ENCODE measurements around the gene IRX3.
A peak's percentile ranks its signal among the peaks of the same experiment; 100 is the strongest.

IRX3 gene

DNA sequence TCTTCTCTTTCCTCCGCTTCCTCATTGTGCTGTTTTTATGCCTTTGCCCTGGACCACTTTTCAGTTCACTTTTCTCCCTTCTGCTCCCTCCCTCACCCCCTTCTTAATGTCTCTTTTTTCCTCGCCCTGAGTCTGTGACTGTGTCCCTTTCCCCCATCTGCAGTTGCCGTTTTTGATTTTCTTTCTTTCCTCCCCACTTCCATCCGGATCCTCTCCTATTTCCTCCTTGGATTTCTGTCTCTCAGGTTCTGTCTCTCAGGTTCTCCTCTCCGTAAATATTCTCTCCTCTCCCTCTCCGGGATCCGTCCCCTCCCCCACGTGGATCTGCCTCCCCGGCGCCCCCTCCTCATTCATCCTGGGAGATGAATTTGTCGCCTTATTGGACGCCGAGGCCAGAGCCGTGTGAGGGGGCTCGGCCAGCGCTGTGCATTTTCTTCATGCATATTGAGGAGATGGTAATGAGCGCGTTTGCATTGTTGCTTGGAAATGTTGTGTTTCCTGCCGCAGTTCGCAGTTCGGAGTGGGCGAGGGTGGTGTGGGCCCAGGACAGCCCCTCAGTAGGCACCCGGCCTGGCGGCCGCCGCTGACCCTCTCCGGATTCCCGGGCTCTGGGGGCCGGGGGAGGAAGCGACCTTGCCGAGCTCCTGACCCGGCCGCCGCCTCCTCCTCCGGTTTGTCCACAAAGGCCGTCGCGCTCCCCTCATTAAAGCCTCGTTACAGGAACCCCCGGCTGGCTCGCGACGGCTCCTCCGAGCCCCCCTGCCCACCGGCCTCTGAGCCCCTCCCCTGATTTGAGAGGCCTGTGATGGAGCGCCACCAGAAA is 4.5 kb upstream of the IRX3 start:
- no peak for DNase-seq

DNA sequence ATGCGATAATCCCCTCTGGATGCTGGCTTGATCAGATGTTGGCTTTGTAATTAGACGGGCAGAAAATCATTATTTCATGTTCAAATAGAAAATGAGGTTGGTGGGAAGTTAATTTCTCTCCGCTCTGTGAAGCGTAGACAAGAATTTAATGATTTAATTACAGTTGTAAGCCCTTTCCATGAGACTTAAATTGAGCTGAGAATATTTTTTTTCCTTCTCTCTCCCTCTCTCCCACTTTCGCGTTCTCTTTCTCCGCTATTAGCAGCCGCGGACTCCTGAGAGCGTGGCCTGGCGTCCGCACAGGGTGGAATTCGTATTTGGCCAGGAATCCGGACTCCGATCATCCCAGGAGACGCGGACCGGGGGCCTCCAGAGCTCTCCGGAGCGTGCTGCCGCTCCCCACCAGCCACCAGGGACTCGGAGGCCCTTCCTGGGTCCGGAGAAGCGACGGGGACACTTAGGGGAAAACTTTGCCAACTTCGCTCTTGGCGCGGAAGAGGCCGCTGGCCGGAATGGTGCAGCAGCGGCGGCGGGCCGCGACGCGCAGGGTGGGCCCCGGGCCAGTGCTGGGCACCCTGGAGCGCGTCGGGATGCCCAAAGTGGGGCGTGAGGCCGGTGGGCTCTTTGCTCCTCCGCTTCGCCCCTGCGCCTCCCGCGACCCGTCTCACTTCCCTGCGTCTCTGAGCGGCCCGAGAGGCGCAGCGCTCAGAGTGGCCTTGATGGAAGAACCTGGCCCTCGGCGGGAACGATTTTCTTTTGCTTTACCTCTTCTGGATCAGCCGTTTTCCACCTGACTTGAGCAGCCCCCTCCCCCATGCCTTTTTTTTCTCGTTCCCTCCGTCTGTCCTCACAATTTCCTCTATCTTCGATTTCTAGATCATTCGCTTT is 3.6 kb upstream of the IRX3 start:
- DNase-seq = no peak

DNA sequence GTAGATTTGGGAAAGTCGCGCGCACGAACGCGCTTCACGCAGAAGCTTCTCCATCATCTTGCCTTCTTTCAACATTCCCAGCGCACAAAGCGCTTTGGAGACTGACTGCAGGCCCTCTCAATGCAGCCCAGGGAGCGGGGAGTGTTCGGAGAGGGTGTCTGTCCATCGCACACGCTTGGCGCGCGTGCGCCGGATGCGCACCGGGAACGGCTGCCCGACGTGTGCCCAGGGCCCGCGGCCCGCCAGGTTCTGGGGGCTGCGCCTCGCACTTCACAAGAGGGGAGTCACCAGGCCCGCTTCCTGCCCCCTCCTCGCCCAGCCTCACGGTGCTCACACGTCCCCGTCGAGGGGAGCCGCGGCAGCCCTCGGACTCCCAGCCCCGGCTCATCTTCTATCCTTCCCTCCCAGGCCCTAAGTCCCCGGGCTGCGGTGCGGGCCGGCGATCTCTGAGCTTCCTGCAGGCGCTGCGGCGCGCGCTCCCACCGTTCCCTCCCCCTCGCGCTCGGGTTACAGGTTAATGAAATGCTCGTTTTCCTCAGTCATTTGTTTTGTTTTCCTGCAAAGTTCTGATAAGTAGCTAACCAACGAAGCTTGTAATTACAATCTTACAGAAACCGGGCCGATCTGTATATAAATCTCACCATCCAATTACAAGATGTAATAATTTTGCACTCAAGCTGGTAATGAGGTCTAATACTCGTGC is 2.8 kb upstream of the IRX3 start:
- DNase-seq = no peak

GRCh38 chr16:54288835-54289241 is 2.3 kb upstream of the IRX3 start:
- no peak for DNase-seq

DNA sequence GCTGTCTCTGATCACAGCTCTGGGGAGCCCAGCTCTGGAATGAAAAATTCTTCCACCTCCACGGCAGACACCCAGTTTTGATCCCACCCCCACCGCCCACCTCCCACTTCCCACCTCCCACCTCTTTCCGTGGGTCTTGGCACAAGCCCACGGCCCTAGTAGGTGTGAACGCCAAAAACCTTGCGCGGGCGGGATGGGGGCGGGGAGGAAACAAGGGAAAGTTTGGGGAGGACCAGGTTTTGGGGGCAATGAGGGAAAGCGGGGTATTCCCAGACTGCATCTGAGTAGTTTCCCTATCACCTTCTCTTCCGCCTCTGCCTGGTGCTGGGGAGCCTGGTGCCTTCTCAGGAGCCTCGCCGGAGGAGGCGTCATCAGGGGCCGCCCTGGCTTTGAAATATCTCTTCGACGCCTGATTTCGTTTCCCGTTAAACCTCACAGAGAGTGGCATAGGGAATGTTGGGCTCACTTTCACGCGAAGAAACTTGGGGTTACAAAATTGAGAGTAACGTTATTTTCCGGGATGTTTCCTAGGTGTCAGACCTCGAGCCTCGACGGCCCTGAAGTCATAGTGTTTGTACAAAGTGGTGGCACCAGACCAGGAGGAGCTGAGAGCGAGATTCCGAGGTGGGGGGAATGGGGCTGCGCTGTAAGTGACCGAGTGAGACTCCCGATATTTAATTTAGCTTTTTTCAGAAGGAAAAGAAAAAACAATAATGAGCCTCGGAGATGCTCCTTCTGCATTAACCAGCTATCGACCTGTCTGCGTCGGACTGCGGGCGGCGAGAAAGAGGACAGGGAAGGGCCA is 1.6 kb upstream of the IRX3 start:
- DNase-seq = no peak

- DNase-seq = peak; percentile 39
Observed at GRCh38 chr16:54287131-54288029, 793 bp upstream of the IRX3 start.

DNA sequence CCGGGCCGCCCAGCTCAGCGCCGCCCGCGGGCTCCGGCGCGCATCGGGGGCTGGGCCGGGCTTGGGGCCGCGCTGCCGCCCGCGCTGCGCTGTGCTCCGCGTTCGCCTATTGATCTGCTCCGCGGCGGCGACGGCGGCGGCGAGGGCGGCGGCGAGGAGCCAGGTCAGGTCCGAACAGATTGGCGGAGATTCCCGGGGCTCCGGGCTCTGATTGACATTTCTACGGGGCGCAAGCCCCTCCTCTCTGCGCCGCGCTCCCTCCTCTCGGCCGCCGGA is 559 bp downstream of the IRX3 start:
- peak; percentile 12 for DNase-seq

DNA sequence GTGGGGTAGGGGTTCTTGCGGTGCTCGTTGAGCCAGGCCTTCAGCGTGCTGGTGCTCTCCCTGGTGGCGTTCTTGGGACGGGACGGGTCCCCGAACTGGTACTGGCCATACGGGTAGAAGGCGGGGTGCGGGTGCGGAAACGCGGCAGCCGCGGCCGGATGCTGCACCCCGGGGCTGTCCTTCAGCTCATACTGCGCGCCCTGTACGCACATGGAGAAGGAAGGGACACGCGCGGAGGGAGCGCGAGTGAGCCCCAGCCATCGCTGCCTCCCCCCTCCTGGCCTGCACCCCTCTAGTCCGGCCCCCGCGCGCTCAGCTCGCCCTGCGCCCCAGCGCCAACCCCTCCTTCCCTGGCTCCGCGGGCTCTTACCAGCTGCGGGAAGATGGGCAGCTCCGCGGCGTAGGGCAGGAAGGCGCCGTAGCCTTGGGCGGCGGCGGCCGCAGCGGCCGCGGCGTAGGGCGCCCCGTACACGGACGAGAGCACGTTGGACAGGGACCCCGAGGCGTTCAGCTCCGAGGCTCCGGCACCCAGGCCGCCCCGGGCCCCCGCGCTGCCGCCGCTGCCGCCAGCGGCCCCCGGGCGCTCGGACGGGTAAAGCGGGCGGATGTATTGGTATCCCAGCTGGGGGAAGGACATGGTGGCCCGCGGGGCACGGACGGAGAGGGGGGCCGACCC is 1.0 kb downstream of the IRX3 start:
- DNase-seq = peak; percentile 50

DNA sequence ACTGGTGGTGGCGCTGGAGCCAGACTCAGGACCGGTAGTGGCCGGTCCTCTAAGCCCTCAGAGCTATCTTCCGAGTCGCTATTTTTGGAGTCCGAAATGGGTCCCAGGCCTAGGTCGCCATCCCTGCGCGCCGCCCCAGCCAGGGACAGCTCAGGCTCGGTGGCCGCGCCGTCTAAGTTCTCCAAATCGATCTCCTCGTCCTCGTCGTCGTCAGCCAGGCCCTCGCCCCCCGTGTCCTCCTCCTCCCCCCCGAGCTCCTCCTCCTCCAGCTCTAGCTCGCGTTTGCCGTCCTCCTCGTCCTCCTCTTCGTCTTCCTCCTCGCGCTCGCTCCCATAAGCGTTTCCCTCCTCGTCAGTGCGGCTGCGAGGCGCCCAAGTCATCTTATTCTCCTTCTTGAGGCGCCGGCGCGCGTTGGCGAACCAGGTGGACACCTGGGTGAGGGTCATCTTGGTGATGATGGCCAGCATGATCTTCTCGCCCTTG is 1.6 kb downstream of the IRX3 start:
- DNase-seq = peak; percentile 50

DNA sequence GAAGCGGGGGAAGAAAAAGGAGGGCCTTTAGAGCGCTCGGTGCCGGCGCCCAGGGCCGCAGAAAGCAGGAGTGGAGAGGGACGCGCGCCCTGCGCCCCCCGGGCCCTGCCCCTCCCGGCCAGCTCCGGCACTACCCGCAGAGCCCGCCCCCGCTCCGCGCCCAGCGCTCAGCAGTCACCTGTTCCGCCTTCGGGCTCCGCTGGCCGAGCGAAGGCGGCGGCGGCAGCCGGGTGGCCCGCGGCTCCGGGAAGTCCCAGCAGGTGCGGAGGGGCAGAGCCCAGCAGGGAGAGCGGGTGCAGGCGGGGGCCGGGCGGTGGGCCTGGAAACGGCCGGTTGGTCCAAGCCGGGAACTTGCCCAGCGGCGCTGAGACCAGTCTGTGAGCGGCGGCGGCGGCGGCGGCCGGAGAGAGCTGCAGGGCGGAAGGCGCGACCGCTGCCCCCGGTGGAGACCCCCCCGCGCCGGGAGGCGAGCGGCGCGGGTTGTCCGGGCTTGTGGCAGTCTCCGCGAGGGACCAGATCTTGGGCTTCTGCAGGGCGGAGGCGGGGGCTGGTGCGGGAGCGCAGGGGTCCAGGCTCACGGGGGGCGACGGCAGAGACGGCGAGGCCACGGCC is 2.2 kb downstream of the IRX3 start:
- DNase-seq = peak; percentile 54

- DNase-seq = peak; percentile 61
Observed at GRCh38 chr16:54283725-54284318, 2.8 kb downstream of the IRX3 start.

DNA sequence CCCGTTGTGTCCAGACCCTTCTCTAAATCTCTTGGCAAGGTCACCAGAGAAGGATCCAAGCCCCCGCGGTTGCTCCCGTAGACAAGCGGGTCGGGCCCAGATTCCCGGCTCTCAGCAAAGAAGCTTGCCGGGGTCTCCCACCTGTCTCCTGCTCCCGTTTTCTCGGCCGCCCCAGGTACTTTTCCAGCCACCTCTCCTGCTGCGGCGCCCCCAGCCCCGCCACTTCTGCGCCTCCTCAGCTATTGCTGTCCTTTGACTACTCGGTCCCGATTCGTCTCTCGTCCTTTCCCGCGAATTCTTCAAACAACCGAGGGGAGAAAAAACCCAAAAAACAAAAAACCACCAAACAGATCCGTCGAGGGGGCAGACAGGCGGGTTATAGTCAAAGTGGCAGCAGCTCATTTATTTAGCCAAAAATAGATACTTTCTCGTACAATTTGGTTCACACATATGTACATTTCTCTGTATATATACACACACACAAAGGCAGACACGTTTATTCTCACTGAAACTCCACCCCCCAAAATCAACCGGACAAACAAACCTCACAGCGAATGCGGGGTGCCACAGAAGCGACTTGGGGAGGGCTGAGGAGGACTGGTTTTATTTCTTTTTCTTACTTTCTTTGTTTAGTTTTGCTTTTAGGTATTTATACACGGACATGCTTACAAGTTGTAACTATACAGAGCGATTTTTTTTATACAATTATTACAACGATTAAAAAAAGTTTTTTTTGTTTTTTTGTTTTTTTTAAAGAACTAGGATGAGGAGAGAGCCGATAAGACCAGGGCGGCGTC is 3.5 kb downstream of the IRX3 start:
- peak; percentile 34 for DNase-seq

GRCh38 chr16:54282202-54282927 is 4.2 kb downstream of the IRX3 start:
- DNase-seq = peak; percentile 42

DNA sequence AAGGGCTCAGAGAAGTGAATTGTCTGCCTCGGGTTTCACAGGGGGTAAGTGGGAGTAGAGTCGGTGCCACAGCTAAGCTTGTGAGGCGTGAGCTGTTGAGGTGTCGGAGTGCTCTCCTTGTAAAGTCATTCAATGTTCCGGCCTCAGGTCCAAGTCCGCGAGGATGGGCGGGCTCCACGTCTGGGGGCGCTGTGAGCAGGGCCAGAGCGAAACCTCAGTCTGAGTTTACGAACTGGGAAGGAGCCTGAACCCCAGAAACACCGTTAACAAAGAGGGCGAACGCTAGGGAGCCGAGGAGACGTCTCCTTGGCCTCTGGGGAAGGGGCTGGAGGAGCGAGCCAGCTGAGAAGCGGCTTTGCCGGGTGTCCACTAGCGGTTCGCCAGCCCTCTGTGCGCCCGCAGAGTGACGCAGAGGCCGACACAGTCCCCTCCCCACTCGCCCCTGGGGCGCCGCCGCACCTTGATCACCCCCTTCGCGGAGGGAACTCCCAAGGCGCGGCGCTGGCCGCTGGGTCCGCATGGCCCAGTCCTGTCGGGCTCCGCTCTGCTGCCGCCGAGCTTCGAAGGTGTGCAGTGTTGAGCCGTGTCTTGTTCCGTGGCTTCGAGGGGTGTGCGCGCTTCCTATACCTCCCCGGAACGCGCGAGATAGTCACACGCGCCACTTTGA is 4.9 kb downstream of the IRX3 start:
- DNase-seq = peak; percentile 46

DNA sequence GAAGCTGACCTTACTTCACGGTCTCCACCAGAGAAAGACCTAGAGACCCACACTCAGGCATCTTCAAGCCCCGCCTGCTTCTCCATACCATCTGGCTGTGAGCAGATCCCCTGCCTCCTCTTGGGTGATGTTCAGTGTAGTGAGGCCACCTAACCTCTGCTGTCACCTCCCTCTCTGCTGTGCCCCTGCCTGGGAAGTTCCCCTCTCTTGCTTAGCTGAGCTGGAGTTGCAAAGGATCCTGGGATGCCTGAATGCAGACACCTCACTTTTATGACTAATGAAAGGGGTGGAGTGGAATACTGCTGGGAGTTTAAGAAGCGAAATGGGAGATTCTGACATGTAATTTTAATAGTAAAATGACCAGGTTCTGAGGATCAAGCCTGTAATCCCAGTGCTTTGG is 5.8 kb downstream of the IRX3 start:
- peak; percentile 52 for DNase-seq

GRCh38 chr16:54277845-54278703 is 8.5 kb downstream of the IRX3 start:
- DNase-seq = peak; percentile 33

GRCh38 chr16:54275956-54276355 is 10.6 kb downstream of the IRX3 start:
- DNase-seq = no peak

Measured in activated effector memory CD4-positive, alpha-beta T cell treated with anti-CD3 and anti-CD28 coated beads, Interleukin-2, amount 50 U/mL, for 16 hours (primary cell).